Gastroesophageal sphincter (tissue), 3 donors: ENCODE results near the gene GARIN5A.

Source experiments
- EP300 ChIP-seq: sonication (generic); formaldehyde crosslinking; IDR thresholded peaks from one replicate; pipeline ENCODE4 v1.6.1; 2017; ENCODE audit warnings: antibody characterized with exemption, mild to moderate bottlenecking
- POLR2A ChIP-seq, 2 donors: fragments of 450-650 bp; IDR thresholded peaks; one replicate each; pipeline ENCODE4 v1.6.1; 2017; ENCODE audit warnings: antibody characterized with exemption in 2 of 2, mild to moderate bottlenecking in 2 of 2, moderate library complexity in 1 of 2
- POLR2AphosphoS5 ChIP-seq: sonication (generic); formaldehyde crosslinking; IDR thresholded peaks from one replicate; pipeline ENCODE4 v1.6.1; 2017; ENCODE audit warnings: antibody characterized with exemption
- TF ChIP-seq, protein P1 (sequence below), 4 experiments: fragments of 200-600 bp in 2 of 4; fragments of 450-650 bp in 2 of 4; sonication (generic) in 1 of 4; IDR thresholded peaks; one replicate each; pipeline ENCODE4 v1.5.1; 2017 to 2019; ENCODE audit warnings: antibody characterized with exemption in 4 of 4, mild to moderate bottlenecking in 2 of 4, moderate library complexity in 2 of 4

- TF ChIP-seq, protein P1, sequence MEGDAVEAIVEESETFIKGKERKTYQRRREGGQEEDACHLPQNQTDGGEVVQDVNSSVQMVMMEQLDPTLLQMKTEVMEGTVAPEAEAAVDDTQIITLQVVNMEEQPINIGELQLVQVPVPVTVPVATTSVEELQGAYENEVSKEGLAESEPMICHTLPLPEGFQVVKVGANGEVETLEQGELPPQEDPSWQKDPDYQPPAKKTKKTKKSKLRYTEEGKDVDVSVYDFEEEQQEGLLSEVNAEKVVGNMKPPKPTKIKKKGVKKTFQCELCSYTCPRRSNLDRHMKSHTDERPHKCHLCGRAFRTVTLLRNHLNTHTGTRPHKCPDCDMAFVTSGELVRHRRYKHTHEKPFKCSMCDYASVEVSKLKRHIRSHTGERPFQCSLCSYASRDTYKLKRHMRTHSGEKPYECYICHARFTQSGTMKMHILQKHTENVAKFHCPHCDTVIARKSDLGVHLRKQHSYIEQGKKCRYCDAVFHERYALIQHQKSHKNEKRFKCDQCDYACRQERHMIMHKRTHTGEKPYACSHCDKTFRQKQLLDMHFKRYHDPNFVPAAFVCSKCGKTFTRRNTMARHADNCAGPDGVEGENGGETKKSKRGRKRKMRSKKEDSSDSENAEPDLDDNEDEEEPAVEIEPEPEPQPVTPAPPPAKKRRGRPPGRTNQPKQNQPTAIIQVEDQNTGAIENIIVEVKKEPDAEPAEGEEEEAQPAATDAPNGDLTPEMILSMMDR (IDR thresholded peaks at IDR 0.05) = no peak
- TF ChIP-seq EP300 (no peak), POLR2A (IDR thresholded peaks at IDR 0.05) (no peak), POLR2AphosphoS5 (no peak)
Observed at GRCh38 chr19:50512112-50512998, 35.7 kb upstream of the GARIN5A start.
